NCI-H187 (cell line): ENCODE data around the gene CCDC3.

Source experiments
- DNase-seq, 2 experiments: peaks; one replicate each; lab custom pipeline; 2025; lab: John Stamatoyannopoulos, UW

The CCDC3 gene

DNA sequence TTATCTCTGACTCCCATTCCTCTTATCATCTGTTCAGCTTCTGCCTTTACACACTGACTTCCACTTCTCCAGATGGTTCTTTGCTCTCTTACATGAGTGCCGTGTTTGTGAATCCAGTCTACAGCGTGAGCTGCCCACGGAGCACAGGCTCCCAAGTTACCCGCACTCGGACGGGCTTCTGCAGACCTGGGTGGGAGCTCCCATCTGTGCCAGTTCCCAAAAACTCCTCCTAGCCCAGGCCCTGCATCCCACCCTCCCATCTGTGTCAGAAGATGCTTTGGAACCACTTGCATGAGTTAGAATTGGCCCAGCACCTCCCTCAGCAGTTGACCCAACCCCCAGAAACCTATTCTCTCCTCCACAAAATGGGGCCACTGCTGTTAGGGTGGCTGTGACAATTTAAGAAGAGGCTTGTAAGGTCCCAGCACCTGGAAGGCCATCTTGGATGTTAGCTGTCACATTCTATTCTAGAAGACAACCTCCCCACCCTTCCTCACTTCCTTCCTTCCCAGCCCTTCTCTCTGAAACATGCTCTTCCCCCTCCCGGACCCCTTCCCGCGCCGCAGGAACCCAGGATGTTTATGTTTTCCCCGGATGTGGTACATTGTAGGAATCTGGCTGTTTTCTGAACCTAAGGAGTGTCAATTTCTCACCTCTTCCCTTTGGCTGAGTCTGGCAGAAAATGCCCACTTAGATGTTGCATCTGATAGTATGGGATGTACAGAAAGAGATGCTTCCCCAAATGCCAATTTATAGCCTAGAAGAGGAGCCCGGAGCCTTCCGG, 79.2 kb downstream of the CCDC3 start:
- DNase-seq: no peak

DNA sequence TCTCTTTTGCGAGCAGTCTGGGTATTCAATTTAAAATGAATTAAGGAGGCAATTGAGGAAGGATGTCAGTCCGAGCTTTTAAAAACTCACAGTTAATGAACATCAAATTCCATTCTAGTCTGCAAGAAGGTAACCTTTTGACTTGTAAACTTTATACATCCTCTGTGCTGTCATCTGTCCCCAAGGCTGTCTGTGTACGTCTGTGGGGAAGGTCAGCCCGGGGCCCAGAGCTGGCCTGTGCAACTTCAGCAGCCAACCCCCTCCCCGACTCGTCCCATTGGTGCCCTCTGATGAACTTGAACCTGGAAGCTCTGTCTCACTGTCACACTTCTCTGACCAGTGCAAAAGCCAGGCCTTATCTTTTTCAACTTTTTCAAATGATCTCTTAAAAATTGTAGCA, 80.3 kb downstream of the CCDC3 start:
- no peak for DNase-seq

DNA sequence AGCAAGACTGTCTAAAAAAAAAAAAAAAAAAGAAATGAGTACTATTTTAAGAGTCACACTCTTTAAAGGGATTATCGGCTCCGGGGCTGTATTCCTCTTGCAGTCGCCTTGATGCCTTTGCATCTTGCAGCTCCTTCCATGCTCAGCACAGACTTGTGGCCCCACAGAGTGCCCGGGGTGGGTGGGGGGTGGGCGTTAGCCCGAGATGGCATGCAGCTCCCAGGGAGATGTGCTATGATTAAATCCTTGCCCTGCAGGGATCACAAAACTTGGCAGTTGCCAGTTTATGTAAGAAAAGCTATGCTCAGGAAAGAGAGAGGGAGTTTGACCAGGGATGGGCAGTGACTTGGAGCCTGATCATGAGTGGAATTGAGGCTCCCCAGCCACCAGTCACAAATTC, 81.9 kb downstream of the CCDC3 start:
- no peak for DNase-seq

DNA sequence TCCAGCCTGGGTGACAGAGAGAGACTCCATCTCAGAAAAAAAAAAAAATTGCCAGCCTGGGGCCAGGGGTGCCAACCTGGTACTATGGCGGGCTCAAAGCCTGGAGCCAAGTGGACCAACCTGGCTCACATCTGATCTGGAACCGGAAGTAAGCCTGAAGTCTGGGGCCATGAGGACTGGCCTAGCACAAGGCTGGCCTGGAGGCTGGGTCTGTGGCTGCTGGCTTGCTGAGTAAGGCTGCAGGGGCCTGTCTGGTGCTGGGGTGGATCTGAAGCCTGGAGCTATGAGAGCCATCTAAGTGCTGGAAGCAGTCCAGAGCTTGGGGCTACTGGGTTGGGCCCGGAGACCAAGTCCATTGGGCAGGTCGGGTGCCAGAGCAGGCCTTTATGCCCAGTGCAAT, 84.9 kb downstream of the CCDC3 start:
- DNase-seq: no peak

- no peak for DNase-seq
These were observed 85.8 kb downstream of the CCDC3 start for GRCh38 chr10:12915637-12916168.

- DNase-seq: no peak
These were observed 87.4 kb downstream of the CCDC3 start for GRCh38 chr10:12914111-12914510.

DNA sequence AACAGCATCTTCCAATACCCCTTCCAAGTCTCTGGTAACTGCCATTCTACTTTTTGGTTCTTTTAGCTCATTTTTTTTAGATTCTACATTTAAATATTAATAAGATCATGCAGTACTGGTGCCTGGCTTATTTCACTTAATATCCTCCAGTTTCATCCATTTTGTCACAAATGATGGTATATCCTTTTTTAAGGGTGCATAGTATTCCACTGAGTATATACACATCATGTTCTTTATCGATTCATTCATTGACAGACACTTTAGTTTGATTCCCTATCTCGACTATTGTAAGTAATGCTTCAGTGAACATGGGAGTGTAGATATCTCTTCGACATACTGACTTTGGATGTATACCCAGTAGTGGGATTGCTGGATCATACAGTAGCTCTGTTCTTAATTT, 89.7 kb downstream of the CCDC3 start:
- no peak for DNase-seq

DNA sequence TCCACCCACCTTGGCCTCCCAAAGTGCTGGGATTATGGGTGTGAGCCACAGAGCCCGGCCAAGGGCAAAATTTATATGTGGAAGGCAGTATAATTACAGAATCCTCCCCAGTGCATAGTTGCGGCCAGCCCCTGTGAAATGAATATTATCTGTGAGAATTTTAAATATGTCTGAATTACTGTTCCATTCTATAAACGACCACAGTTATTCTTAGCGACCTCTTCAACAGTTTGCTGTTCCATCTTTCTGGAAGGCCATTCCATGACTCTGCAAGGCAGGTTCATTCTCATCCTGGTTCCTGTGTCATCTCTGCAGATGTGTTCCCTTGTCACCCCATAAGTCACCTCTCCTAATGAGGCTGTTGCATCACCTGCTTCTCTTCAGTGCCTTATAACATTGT, 90.7 kb downstream of the CCDC3 start:
- DNase-seq: no peak

- DNase-seq: no peak
These were observed 91.7 kb downstream of the CCDC3 start for GRCh38 chr10:12909836-12910185.

- DNase-seq: no peak
These were observed 92.2 kb downstream of the CCDC3 start for GRCh38 chr10:12909182-12909835.

DNA sequence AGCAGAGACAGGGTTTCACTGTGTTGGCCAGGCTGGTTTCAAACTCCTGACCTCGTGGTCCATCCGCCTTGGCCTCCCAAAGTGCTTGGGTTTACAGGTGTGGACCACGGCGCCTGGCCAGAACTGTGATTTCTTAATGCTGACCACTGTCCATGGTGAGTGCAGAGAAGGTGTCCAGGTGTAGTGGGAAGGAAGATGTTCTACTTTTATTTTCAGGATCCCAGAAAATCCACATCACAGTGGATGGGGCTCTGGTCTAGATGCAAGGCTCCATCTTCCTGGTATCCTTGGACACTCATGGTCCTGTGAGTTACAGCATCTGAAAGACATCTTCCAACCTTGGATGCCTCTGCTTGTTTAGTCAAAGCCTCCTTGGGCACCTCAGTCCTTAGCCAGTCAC, 92.7 kb downstream of the CCDC3 start:
- no peak for DNase-seq

DNA sequence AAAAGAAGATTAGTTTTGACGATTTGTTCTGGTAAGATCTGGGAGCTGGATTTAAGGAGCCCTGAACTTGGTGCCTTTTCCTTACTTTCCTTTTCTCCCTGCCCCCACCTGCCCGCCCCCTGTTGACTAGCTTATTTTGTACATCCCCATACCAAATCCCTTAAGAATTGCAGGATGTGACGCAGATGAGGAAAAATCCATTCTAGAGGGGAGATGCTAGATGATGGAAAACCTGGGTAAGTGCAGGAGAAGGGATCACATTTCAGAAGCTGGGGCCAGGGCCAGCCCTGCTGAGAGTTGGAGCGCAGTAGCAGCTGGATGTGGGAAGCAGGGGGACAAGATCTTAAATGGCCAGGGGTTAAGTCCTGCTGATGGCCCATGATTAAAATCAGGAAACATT, 93.9 kb downstream of the CCDC3 start:
- no peak for DNase-seq

- no peak for DNase-seq
These were observed 95.4 kb downstream of the CCDC3 start for GRCh38 chr10:12906051-12906541.

- no peak for DNase-seq
These were observed 96.4 kb downstream of the CCDC3 start for GRCh38 chr10:12905067-12905466.

DNA sequence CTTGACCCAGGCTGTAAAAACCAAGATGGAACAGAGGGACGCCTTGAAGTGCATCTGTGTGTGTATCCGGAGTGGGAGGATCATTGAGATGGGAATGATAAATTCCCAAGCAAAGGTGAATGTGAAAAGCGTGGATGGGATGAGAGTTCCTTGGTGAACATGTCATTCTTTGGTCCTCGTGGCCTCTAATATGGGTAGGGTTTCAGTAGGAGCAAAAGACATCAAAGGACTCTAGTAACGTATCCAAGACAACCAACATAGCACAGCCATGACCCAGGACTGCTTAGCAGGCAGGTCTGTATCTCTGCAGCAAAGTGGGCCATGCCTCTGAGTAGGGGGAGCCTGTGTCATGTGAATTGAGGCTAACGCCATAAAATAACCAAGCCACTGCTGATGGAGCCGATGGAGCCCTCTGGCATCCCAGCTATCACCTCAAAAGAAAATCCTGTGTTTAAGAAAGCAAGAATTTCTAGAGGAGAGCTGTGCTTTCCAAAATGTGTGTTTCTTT, 98.6 kb downstream of the CCDC3 start:
- no peak for DNase-seq

- peak; percentile 2 to 13 for DNase-seq
These were observed 99.4 kb downstream of the CCDC3 start for GRCh38 chr10:12902135-12902572.

DNA sequence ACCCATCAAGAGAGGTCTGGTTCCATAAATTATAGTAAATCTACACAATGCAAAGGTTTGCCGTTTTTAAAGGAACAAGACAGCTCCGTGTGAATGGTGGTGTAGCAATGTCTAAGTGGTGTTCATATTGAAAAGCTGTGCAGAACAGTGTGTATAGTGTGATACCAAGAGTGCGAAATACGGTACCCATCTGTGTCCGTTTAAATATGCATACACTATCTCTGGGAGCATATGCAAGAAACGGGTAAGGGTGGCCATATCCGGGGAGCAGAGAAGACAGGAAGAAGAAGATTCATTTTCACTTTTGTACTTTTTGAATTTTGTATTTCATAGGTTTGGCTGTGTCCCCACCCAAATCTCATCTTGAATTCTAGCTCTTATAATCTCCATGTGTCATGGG, 102.0 kb downstream of the CCDC3 start:
- DNase-seq: no peak

DNA sequence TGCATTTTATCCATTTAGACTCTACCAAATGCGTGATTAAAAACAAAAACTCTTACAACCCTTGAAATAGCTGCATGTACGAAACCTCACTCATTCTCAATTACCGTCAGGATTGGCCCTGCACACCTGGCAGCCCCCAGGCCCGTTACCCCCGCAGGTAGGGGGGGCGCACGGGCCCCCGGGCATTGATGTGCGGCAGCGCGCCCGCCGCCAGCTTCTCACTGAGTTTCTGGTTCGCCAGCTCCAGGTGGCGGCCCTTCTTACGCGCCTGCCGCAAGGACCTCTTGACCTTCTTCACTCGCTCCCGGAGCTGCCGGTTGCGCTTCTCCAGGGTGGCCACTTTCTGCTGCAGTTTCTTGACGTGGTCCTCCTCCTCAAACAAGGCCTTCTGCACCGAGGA, 103.2 kb downstream of the CCDC3 start:
- DNase-seq: no peak

GRCh38 chr10:12897278-12897677, 104.2 kb downstream of the CCDC3 start:
- no peak for DNase-seq

DNA sequence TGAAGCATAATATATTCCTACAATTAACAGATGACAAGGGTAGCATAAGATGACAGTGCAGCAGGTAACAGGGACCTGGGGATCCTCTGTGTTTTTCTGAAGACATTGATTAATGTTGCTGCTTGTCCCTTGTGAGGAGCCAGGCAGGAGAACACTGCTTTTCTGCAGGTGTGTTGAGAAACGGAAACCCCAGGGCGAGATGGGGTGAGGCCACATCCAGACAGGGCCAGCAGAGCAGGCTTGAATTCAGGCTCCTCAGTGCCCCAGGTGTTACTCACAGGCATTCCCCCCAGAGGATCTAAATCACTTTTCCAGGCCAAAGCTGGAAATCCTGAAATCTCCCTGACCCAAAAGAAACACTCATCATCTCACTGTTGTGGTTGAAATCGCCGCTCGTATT, 105.3 kb downstream of the CCDC3 start:
- no peak for DNase-seq

DNA sequence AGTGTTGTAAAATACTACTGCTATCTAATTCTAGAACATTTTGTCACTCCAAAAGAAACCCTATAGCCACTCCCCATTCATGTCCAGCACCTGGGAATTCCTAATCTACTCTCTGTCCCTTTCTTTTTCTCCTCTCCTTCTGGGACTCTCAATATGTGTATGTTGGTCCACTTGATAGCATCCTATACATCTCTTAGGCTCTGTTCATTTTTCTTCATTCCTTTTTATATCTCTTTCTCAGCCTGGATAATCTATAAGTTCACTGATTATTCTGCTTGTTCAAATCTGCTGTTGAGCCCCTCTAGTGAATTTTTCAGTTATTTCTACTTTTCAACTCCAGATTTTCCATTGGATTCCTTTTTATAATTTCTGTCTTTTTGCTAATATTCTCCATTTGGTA, 108.6 kb downstream of the CCDC3 start:
- DNase-seq: no peak

DNA sequence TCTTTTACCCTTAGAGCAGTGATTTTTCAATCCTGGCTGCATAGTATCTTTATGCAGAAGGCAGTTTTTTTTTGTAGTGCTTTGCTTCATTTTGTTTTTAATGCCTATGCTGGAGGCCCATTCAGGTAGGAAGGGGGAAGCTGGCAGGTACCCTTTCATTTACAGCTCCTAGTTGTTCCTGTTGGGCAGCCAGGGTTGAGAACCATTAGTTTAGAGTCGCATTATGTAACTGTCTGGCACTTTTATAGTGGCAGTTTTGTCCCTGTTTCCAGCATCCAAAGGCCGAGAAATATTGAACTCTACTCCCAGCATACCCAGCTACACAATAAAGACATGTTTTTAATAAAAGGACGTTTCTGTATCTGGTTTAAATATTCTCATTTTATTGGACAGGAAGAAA, 110.6 kb downstream of the CCDC3 start:
- no peak for DNase-seq

DNA sequence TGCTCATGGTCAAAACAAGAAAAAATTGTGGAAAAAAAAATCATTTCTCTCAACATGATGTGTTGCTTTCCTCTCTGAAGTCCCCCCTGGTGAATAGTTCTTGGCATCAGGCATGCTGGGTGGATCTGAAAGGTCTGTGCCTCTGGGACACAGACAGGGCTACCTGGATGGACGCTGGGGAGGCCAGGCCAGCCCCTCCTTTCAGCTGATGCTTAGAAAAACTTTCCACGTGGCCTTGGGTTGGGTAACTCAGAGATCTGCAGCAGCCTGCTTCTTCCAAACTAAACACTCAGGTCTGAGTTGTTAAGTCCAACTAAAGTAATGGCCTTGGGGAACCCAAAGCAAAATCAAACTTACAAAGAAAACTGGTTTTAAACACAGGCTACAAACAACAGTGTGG, 113.0 kb downstream of the CCDC3 start:
- no peak for DNase-seq
